Karpas-422 (cell line): ENCODE measurements around the gene XIST. TPM values are rescaled to one million over a fixed set of nuclear protein-coding genes. Genes with fewer than 3 reads are reported as not detected.
A peak's percentile ranks its signal among the peaks of the same experiment; 100 is the strongest.

Source experiments
- DNase-seq: peaks from one replicate; pipeline ENCODE4 v3.0.0-alpha.2; 2015
- H2AFZ ChIP-seq: fragments of 200-600 bp; sonication (generic); 2 replicates; pipeline ENCODE4 v1.6.1; 2014; ENCODE audit warnings: antibody characterized with exemption, low read length, mixed read lengths
- H3K27ac ChIP-seq: fragments of 200-600 bp; sonication (generic); 2 replicates; pipeline ENCODE4 v1.5.1; 2014; ENCODE audit warnings: mild to moderate bottlenecking, low read length, moderate library complexity
- H3K27me3 ChIP-seq: fragments of 200-600 bp; sonication (generic); 2 replicates; pipeline ENCODE4 v1.6.1; 2014; ENCODE audit warnings: low read length, mixed read lengths
- H3K36me3 ChIP-seq: fragments of 200-600 bp; sonication (generic); 2 replicates; pipeline ENCODE4 v1.6.1; 2014; ENCODE audit warnings: low read length, mixed read lengths; ENCODE audit not compliant: insufficient read depth
- H3K4me1 ChIP-seq: fragments of 200-600 bp; sonication (generic); 2 replicates; pipeline ENCODE4 v1.6.1; 2014; ENCODE audit warnings: mild to moderate bottlenecking, low read length, mixed read lengths
- H3K4me2 ChIP-seq: fragments of 200-600 bp; sonication (generic); 2 replicates; pipeline ENCODE4 v1.6.1; 2014; ENCODE audit warnings: low read length, low read depth, mild to moderate bottlenecking; ENCODE audit not compliant: poor library complexity, severe bottlenecking
- H3K4me3 ChIP-seq: fragments of 200-600 bp; sonication (generic); 2 replicates; pipeline ENCODE4 v1.5.1; 2014; ENCODE audit warnings: mild to moderate bottlenecking, antibody characterized with exemption, low read length, mixed read lengths
- H3K79me2 ChIP-seq: fragments of 200-600 bp; sonication (generic); 2 replicates; pipeline ENCODE4 v1.6.1; 2014; ENCODE audit warnings: mild to moderate bottlenecking, low read length, mixed read lengths
- H3K9ac ChIP-seq: fragments of 200-600 bp; sonication (generic); 2 replicates; pipeline ENCODE4 v1.6.0; 2014; ENCODE audit warnings: low read length
- H3K9me2 ChIP-seq: fragments of 200-600 bp; sonication (generic), shearing (Covaris generic); replicated peaks from 2 replicates; pipeline ENCODE4 v1.6.0; 2014; ENCODE audit warnings: mild to moderate bottlenecking, low read length, moderate library complexity; ENCODE audit not compliant: insufficient read depth
- H3K9me3 ChIP-seq: fragments of 300-700, 200-600 bp; sonication (generic); 2 replicates; pipeline ENCODE4 v1.6.1; 2014; ENCODE audit warnings: low read length, mixed read lengths
- H4K20me1 ChIP-seq: fragments of 200-600 bp; sonication (generic); 2 replicates; pipeline ENCODE4 v1.6.1; 2014; ENCODE audit warnings: mild to moderate bottlenecking, antibody characterized with exemption, low read length, low read depth; ENCODE audit not compliant: insufficient read depth
- total RNA-seq: library from RNA; depleted of rRNA; stranded (reverse); fragments of >200 nt; shearing (Covaris generic); gene quantifications from 2 replicates; pipeline ENCODE4 v1.2.3, GENCODE V29; 2014; ENCODE audit warnings: low replicate concordance

XIST gene
- total RNA-seq, 1 experiment from 2014 or later, result 256 TPM

GRCh38 chrX:73847991-73848390 lies 4.5 kb downstream of the XIST start:
- no peaks in the 10 kb centered on the region for H3K9me2 ChIP-seq
- peak; percentile 46 for DNase-seq
- H3K27me3 ChIP-seq, result no peaks in the 10 kb centered on the region
- no peak overlapping the region for H3K9ac ChIP-seq
- no peak overlapping the region for H3K27ac ChIP-seq
- H3K4me2 ChIP-seq, result peak overlapping the region; percentile 68
- no peaks in the 10 kb centered on the region for H3K9me3 ChIP-seq
- H3K4me1 ChIP-seq, result peaks cover 36% of the 10 kb centered on the region
- peaks cover 91% of the 10 kb centered on the region for H3K79me2 ChIP-seq
- peaks cover 6% of the 10 kb centered on the region; the same call in 1 of the 2 replicates for H3K36me3 ChIP-seq
- no peak overlapping the region for H2AFZ ChIP-seq
- H3K4me3 ChIP-seq, result peak overlapping the region; percentile 62; the same call in 1 of the 2 replicates
- H4K20me1 ChIP-seq, result peaks cover 63% of the 10 kb centered on the region

- peaks cover 70% of the 10 kb centered on the region for H4K20me1 ChIP-seq
- no peak overlapping the region for H2AFZ ChIP-seq
- H3K9ac ChIP-seq, result no peak overlapping the region
- no peak for DNase-seq
- H3K27me3 ChIP-seq, result no peaks in the 10 kb centered on the region
- peaks cover 96% of the 10 kb centered on the region for H3K79me2 ChIP-seq
- H3K27ac ChIP-seq, result no peak overlapping the region
- H3K4me3 ChIP-seq, result no peak overlapping the region
- no peaks in the 10 kb centered on the region for H3K9me2 ChIP-seq
- no peak overlapping the region for H3K4me2 ChIP-seq
- peaks cover 6% of the 10 kb centered on the region; the same call in 1 of the 2 replicates for H3K36me3 ChIP-seq
- peaks cover 36% of the 10 kb centered on the region for H3K4me1 ChIP-seq
- H3K9me3 ChIP-seq, result no peaks in the 10 kb centered on the region
These were observed 5.4 kb downstream of the XIST start for GRCh38 chrX:73847100-73847499.

GRCh38 chrX:73842541-73843234 lies 9.8 kb downstream of the XIST start:
- peaks cover 12% of the 10 kb centered on the region for H3K4me1 ChIP-seq
- H3K27me3 ChIP-seq, result no peaks in the 10 kb centered on the region
- no peak overlapping the region for H2AFZ ChIP-seq
- H3K4me3 ChIP-seq, result no peak overlapping the region
- no peaks in the 10 kb centered on the region for H3K9me3 ChIP-seq
- no peak overlapping the region for H3K27ac ChIP-seq
- no peak overlapping the region for H3K4me2 ChIP-seq
- H4K20me1 ChIP-seq, result peaks cover 66% of the 10 kb centered on the region
- peaks cover 98% of the 10 kb centered on the region for H3K79me2 ChIP-seq
- H3K9me2 ChIP-seq, result no peaks in the 10 kb centered on the region
- H3K9ac ChIP-seq, result no peak overlapping the region
- H3K36me3 ChIP-seq, result peaks cover 13% of the 10 kb centered on the region; the same call in 1 of the 2 replicates
- DNase-seq, result no peak

DNA sequence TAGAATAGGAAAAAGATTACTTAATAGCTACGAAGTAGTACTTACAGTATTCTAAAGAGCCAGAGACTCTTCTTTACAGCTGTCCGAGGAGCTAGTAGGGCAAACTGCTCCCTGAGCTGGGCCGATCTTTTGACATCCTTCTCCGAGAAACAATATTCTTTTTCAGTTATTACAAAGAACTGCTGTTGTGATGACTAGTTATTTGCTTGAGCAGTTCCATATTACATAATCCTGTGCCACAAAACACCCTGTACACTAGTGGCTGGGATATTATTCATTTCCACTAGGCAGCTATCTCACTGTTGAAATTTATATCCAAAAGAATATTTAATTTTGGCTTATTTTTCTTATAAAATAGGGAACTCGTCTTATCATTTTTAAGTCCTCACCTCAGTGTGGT lies 11.2 kb downstream of the XIST start:
- peaks cover 98% of the 10 kb centered on the region for H3K79me2 ChIP-seq

GRCh38 chrX:73840120-73840924 lies 12.2 kb downstream of the XIST start:
- DNase-seq, result no peak
- H3K4me1 ChIP-seq, result peaks cover 7% of the 10 kb centered on the region; the same call in 1 of the 2 replicates
- no peaks in the 10 kb centered on the region for H3K27me3 ChIP-seq
- H3K9me3 ChIP-seq, result no peaks in the 10 kb centered on the region
- peaks cover 96% of the 10 kb centered on the region for H3K79me2 ChIP-seq
- peaks cover 64% of the 10 kb centered on the region for H4K20me1 ChIP-seq
- no peak overlapping the region for H3K4me2 ChIP-seq
- no peak overlapping the region for H3K27ac ChIP-seq
- no peak overlapping the region for H3K9ac ChIP-seq
- no peak overlapping the region for H3K4me3 ChIP-seq
- H2AFZ ChIP-seq, result no peak overlapping the region
- H3K36me3 ChIP-seq, result peaks cover 21% of the 10 kb centered on the region; the same call in 1 of the 2 replicates
- H3K9me2 ChIP-seq, result no peaks in the 10 kb centered on the region

More for the DNA sequence above, 11.2 kb downstream of the XIST start:
- Histone ChIP-seq H2AFZ (no peak overlapping the region), H3K9me3 (no peaks in the 10 kb centered on the region), H4K20me1 (peaks cover 66% of the 10 kb centered on the region), H3K4me1 (peaks cover 9% of the 10 kb centered on the region; the same call in 1 of the 2 replicates), H3K4me3 (no peak overlapping the region), H3K4me2 (no peak overlapping the region), H3K27ac (no peak overlapping the region), H3K36me3 (peaks cover 21% of the 10 kb centered on the region; the same call in 1 of the 2 replicates), H3K9ac (no peak overlapping the region), H3K9me2 (no peaks in the 10 kb centered on the region), H3K27me3 (no peaks in the 10 kb centered on the region)
- DNase-seq, result no peak

- H3K79me2 ChIP-seq, result peaks cover 93% of the 10 kb centered on the region
- no peak overlapping the region for H3K27ac ChIP-seq
- no peak overlapping the region for H3K9ac ChIP-seq
- H3K27me3 ChIP-seq, result no peaks in the 10 kb centered on the region
- DNase-seq, result no peak
- peaks cover 7% of the 10 kb centered on the region for H3K4me1 ChIP-seq
- H4K20me1 ChIP-seq, result peaks cover 61% of the 10 kb centered on the region
- no peak overlapping the region for H2AFZ ChIP-seq
- H3K9me2 ChIP-seq, result no peaks in the 10 kb centered on the region
- no peak overlapping the region for H3K4me3 ChIP-seq
- H3K4me2 ChIP-seq, result no peak overlapping the region
- peaks cover 21% of the 10 kb centered on the region; the same call in 1 of the 2 replicates for H3K36me3 ChIP-seq
- no peaks in the 10 kb centered on the region for H3K9me3 ChIP-seq
These were observed 13.4 kb downstream of the XIST start for GRCh38 chrX:73839152-73839551.

DNA sequence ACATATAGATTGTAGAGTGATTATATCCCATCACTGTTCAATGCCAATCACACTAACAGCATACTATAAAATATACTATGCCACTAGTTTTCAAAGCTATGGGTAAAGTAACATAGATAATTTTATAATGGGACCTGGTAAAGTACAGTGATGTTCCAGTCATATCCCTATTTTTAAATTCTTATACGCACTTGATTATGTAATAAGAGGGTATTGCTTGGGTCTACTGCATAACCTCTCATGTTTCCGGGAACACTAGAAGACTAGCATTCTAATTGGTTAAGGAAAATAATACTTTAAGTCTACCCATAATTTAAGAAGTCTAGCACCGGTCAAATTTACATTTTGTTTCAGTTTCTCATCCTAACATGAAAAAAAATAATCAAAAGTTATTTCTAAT lies 14.4 kb downstream of the XIST start:
- Histone ChIP-seq H3K79me2 (peaks cover 93% of the 10 kb centered on the region), H3K27ac (no peak overlapping the region), H3K36me3 (peaks cover 21% of the 10 kb centered on the region; the same call in 1 of the 2 replicates), H3K4me1 (peaks cover 7% of the 10 kb centered on the region), H3K4me3 (no peak overlapping the region), H3K27me3 (no peaks in the 10 kb centered on the region), H3K9me3 (no peaks in the 10 kb centered on the region), H3K9me2 (no peaks in the 10 kb centered on the region), H3K9ac (no peak overlapping the region), H3K4me2 (no peak overlapping the region), H2AFZ (no peak overlapping the region), H4K20me1 (peaks cover 59% of the 10 kb centered on the region)
- DNase-seq, result no peak

DNA sequence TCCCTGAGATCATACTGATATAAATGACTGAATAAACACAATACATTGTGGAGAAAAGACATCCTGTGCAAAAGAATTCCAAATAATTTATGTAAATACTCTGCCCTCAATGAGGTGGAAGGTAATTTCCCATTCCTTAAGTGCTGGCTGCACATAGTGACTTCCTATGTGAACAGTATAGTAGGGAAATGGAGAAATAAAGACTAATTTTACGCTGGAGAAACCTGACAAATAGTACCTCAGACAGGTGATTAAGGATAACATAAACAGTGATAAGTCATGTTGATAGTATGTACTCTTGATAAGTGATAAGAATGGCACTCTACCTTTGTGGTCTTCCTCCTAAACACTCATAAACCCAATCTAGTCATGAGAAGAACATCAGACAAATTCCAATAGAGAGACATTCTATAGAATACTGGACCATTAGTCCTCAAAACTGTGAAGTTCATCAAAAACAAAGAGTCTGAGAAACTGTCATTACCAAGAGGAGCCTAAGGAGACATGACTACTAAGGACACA lies 15.5 kb downstream of the XIST start:
- Histone ChIP-seq H3K36me3 (peaks cover 21% of the 10 kb centered on the region; the same call in 1 of the 2 replicates), H3K27me3 (no peaks in the 10 kb centered on the region), H3K79me2 (peaks cover 88% of the 10 kb centered on the region), H3K9me3 (no peaks in the 10 kb centered on the region), H3K4me3 (no peak overlapping the region), H3K4me1 (peaks cover 7% of the 10 kb centered on the region), H4K20me1 (peaks cover 50% of the 10 kb centered on the region), H3K9ac (no peak overlapping the region), H2AFZ (no peak overlapping the region), H3K9me2 (no peaks in the 10 kb centered on the region), H3K4me2 (no peak overlapping the region), H3K27ac (no peak overlapping the region)
- no peak for DNase-seq
